NT2/D1 (cell line): Measurements from ENCODE around the gene UBE2Q1.

Source experiments
- SUZ12 ChIP-seq: IDR thresholded peaks from 2 replicates; pipeline ENCODE4 v1.6.1; 2011; ENCODE audit not compliant: insufficient read length, insufficient read depth; ENCODE audit errors: extremely low read depth
- YY1 ChIP-seq: IDR thresholded peaks from 2 replicates; pipeline ENCODE4 v1.6.1; 2011; ENCODE audit not compliant: insufficient read length, insufficient read depth
- ZNF274 ChIP-seq: IDR thresholded peaks from 2 replicates; pipeline ENCODE4 v1.6.1; 2011; ENCODE audit warnings: mild to moderate bottlenecking, low read depth, low read length

DNA sequence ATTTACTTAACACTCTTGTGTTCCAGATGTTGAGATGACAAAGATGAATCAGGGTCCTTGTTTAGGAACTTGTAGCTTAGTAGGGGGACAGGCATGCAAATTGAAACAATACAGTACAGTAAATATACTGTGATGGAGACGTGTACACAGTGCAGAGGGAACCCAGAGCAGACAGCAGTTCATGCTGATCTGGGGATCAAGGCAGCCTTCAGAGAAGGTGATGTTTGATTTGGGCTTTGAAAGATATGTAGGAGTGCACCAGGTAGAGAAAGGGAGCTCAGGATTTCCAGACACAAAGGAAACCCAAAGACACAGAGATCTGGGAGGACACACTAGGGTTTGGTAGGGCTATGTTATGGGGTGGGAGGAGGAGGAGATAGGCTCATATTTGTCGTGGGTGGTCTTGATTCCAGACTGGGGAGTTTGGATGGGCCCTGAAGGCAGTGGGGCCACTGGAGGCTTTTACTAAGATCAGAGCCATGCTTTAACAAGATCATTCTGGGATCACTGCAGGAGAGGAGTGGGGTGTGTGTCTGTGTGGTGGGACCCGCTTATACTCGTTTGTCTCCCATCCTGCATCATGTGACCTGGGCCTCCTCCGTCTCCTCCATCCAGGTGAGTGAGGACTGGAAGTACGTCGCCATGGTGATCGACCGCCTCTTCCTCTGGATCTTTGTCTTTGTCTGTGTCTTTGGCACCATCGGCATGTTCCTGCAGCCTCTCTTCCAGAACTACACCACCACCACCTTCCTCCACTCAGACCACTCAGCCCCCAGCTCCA lies 16.9 kb upstream of the UBE2Q1 start:
- no peak for TF ChIP-seq YY1
- no peak for TF ChIP-seq ZNF274
- no peak for TF ChIP-seq SUZ12
